ENCODE data around the gene RAB8B. TPM values are rescaled to one million over a fixed set of nuclear protein-coding genes. Genes with fewer than 3 reads are reported as not detected.

The RAB8B gene
- total and polyA plus RNA-seq, 4 donors = 3.8 to 26.5 (median 7.6) TPM

DNA sequence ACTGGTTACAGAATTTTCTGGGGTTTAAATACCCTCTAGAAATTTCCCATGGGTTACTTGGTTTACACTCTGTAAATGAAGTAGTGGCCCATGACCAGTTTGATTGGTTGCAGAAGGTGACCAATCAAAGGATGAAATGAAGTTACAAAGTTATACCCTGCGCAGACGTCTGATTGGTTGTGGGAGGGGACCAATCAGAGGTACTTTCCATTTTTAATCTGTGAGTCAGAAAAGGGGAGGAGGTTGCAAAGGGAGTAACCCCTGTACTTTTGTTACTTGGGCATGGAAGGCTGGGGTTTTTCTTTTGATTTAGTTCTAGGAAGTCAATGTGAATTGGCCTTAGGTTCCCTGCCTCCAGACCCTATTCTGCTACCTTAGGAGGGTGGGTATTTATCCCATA, 69.3 kb downstream of the RAB8B start:
- Histone ChIP-seq H3K36me3 (ENCODE audit: control insufficient read depth in 4 of 4, insufficient read depth in 3 of 4, low read depth in 1 of 4, low read length in 3 of 4) (peaks cover 3 to 9% (median 6%) of the 10 kb centered on the region in 4 donors), H3K4me3 (ENCODE audit: low read depth in 1 of 3, low read length in 3 of 3) (no peak overlapping the region), H3K4me1 (ENCODE audit: control insufficient read depth in 4 of 4, insufficient read depth in 4 of 4, low read length in 3 of 4) (no peaks in the 10 kb centered on the region), H3K9me3 (ENCODE audit: control insufficient read depth in 4 of 4, low read length in 3 of 4) (no peaks in the 10 kb centered on the region), H3K27me3 (ENCODE audit: control insufficient read depth in 4 of 4, insufficient read depth in 4 of 4, low read length in 3 of 4) (no peaks in the 10 kb centered on the region), H3K27ac (ENCODE audit: low read depth in 1 of 2, low read length in 2 of 2) (no peak overlapping the region), H3K9ac (ENCODE audit: low read depth in 1 of 2, low read length in 2 of 2) (no peak overlapping the region)
- TF ChIP-seq RXRA (IDR thresholded peaks at IDR 0.05) = no peak
- no peak for TF ChIP-seq YY1 (IDR thresholded peaks at IDR 0.05)
- no peak for TF ChIP-seq MAX (IDR thresholded peaks at IDR 0.05)
- TF ChIP-seq NR2F2 (IDR thresholded peaks at IDR 0.05) = no peak
- no peak for TF ChIP-seq EGR1 (IDR thresholded peaks at IDR 0.05; ENCODE audit: low read depth in 2 of 2)
- no peak for DNase-seq (ENCODE audit: low spot score)
- WGBS = 97% methylated on average over 2 of the region's 2 CpGs

DNA sequence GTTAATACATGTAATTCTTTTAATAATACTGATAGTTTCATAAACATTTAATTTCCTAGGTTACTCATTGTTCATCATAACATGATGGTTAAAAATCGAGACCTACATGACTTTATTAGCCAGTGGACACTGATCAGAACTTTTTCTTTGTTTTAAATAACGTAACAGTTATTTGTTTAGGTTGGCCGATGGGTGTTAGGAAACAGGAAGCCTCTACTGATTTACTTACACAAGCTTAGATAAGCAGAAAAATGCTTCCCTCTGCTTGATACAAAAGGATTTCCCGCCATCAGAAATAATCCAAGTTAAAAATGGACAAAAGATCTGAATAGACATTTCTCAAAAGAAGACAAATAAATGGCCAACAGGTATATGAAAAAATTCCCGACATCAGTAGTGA, 71.4 kb downstream of the RAB8B start:
- no peaks in the 10 kb centered on the region for H3K4me1 ChIP-seq (ENCODE audit: control insufficient read depth in 4 of 4, insufficient read depth in 4 of 4, low read length in 3 of 4)
- H3K9me3 ChIP-seq (ENCODE audit: control insufficient read depth in 4 of 4, low read length in 3 of 4) = no peaks in the 10 kb centered on the region
- 76% methylated on average over 5 of the region's 5 CpGs for WGBS
- peaks cover 3 to 11% (median 6%) of the 10 kb centered on the region in 4 donors for H3K36me3 ChIP-seq (ENCODE audit: control insufficient read depth in 4 of 4, insufficient read depth in 3 of 4, low read depth in 1 of 4, low read length in 3 of 4)
- H3K27ac ChIP-seq (ENCODE audit: low read depth in 1 of 2, low read length in 2 of 2) = no peak overlapping the region
- TF ChIP-seq SP1 (IDR thresholded peaks at IDR 0.05) (no peak), JUND (IDR thresholded peaks at IDR 0.05) (no peak), CTCF (IDR thresholded peaks at IDR 0.05; ENCODE audit: low read depth, low read length, missing input control) (no peak)
- TF ChIP-seq, protein P1, sequence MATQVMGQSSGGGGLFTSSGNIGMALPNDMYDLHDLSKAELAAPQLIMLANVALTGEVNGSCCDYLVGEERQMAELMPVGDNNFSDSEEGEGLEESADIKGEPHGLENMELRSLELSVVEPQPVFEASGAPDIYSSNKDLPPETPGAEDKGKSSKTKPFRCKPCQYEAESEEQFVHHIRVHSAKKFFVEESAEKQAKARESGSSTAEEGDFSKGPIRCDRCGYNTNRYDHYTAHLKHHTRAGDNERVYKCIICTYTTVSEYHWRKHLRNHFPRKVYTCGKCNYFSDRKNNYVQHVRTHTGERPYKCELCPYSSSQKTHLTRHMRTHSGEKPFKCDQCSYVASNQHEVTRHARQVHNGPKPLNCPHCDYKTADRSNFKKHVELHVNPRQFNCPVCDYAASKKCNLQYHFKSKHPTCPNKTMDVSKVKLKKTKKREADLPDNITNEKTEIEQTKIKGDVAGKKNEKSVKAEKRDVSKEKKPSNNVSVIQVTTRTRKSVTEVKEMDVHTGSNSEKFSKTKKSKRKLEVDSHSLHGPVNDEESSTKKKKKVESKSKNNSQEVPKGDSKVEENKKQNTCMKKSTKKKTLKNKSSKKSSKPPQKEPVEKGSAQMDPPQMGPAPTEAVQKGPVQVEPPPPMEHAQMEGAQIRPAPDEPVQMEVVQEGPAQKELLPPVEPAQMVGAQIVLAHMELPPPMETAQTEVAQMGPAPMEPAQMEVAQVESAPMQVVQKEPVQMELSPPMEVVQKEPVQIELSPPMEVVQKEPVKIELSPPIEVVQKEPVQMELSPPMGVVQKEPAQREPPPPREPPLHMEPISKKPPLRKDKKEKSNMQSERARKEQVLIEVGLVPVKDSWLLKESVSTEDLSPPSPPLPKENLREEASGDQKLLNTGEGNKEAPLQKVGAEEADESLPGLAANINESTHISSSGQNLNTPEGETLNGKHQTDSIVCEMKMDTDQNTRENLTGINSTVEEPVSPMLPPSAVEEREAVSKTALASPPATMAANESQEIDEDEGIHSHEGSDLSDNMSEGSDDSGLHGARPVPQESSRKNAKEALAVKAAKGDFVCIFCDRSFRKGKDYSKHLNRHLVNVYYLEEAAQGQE (IDR thresholded peaks at IDR 0.05) = no peak
- TF ChIP-seq, protein P2, sequence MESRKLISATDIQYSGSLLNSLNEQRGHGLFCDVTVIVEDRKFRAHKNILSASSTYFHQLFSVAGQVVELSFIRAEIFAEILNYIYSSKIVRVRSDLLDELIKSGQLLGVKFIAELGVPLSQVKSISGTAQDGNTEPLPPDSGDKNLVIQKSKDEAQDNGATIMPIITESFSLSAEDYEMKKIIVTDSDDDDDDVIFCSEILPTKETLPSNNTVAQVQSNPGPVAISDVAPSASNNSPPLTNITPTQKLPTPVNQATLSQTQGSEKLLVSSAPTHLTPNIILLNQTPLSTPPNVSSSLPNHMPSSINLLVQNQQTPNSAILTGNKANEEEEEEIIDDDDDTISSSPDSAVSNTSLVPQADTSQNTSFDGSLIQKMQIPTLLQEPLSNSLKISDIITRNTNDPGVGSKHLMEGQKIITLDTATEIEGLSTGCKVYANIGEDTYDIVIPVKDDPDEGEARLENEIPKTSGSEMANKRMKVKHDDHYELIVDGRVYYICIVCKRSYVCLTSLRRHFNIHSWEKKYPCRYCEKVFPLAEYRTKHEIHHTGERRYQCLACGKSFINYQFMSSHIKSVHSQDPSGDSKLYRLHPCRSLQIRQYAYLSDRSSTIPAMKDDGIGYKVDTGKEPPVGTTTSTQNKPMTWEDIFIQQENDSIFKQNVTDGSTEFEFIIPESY (IDR thresholded peaks at IDR 0.05) = no peak
- TF ChIP-seq, protein P3, sequence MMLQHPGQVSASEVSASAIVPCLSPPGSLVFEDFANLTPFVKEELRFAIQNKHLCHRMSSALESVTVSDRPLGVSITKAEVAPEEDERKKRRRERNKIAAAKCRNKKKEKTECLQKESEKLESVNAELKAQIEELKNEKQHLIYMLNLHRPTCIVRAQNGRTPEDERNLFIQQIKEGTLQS (IDR thresholded peaks at IDR 0.05) = no peak
- H3K27me3 ChIP-seq (ENCODE audit: control insufficient read depth in 4 of 4, insufficient read depth in 4 of 4, low read length in 3 of 4) = no peaks in the 10 kb centered on the region
- H3K4me3 ChIP-seq (ENCODE audit: low read depth in 1 of 3, low read length in 3 of 3) = no peak overlapping the region
- no peak overlapping the region for H3K9ac ChIP-seq (ENCODE audit: low read depth in 1 of 2, low read length in 2 of 2)
- DNase-seq (ENCODE audit: low spot score) = no peak
